ENCODE measurements around the gene TXNL4A.

DNA sequence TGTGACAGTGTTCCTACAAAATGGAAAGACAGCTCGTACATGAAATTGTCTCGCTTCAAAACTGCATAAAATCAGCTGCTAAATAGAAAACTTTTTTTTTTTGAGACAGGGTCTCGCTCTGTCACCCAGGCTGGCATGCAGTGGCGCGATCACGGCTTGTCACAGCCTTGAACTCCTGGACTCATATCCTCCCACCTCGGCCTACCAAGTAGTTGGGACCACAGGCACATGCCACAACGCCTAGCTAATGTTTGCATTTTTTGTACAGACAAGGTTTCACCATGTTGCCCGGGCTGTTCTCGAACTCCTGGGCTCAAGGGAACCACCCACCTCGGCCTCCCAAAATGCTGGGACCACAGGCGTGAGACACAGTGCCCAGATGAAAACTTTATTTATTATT lies 3.2 kb downstream of the TXNL4A start:
- TF ChIP-seq, protein P1, sequence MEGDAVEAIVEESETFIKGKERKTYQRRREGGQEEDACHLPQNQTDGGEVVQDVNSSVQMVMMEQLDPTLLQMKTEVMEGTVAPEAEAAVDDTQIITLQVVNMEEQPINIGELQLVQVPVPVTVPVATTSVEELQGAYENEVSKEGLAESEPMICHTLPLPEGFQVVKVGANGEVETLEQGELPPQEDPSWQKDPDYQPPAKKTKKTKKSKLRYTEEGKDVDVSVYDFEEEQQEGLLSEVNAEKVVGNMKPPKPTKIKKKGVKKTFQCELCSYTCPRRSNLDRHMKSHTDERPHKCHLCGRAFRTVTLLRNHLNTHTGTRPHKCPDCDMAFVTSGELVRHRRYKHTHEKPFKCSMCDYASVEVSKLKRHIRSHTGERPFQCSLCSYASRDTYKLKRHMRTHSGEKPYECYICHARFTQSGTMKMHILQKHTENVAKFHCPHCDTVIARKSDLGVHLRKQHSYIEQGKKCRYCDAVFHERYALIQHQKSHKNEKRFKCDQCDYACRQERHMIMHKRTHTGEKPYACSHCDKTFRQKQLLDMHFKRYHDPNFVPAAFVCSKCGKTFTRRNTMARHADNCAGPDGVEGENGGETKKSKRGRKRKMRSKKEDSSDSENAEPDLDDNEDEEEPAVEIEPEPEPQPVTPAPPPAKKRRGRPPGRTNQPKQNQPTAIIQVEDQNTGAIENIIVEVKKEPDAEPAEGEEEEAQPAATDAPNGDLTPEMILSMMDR (IDR thresholded peaks at IDR 0.05 in 2 of 3, conservative IDR thresholded peaks at IDR 0.05 in 1 of 3; ENCODE audit: borderline replicate concordance in 1 of 3, insufficient read depth in 1 of 3, low read depth in 2 of 3, low read length in 2 of 3) = no peak
- TF ChIP-seq EGR1 (IDR thresholded peaks at IDR 0.05; ENCODE audit: low read depth) = no peak
- no peak for TF ChIP-seq RAD21 (IDR thresholded peaks at IDR 0.05; ENCODE audit: low read depth)
- TF ChIP-seq POLR2A (IDR thresholded peaks at IDR 0.05; ENCODE audit: borderline replicate concordance, extremely low read depth, insufficient read depth, insufficient read length) = no peak
- no peak for TF ChIP-seq TCF7L2 (IDR thresholded peaks at IDR 0.05; ENCODE audit: borderline replicate concordance, extremely low read depth, insufficient read depth, insufficient read length)
- no peak for TF ChIP-seq SIN3A (IDR thresholded peaks at IDR 0.05; ENCODE audit: low read depth)
- TF ChIP-seq ELF1 (IDR thresholded peaks at IDR 0.05; ENCODE audit: borderline replicate concordance, low read depth) = no peak
- TF ChIP-seq EZH2 (IDR thresholded peaks at IDR 0.05) = no peak
- TF ChIP-seq EZH2phosphoT487 (IDR thresholded peaks at IDR 0.05; ENCODE audit: borderline replicate concordance) = no peak
- TF ChIP-seq ZNF274 (IDR thresholded peaks at IDR 0.05; ENCODE audit: low read depth, low read length) = no peak
- TF ChIP-seq, protein P2, sequence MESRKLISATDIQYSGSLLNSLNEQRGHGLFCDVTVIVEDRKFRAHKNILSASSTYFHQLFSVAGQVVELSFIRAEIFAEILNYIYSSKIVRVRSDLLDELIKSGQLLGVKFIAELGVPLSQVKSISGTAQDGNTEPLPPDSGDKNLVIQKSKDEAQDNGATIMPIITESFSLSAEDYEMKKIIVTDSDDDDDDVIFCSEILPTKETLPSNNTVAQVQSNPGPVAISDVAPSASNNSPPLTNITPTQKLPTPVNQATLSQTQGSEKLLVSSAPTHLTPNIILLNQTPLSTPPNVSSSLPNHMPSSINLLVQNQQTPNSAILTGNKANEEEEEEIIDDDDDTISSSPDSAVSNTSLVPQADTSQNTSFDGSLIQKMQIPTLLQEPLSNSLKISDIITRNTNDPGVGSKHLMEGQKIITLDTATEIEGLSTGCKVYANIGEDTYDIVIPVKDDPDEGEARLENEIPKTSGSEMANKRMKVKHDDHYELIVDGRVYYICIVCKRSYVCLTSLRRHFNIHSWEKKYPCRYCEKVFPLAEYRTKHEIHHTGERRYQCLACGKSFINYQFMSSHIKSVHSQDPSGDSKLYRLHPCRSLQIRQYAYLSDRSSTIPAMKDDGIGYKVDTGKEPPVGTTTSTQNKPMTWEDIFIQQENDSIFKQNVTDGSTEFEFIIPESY (IDR thresholded peaks at IDR 0.05; ENCODE audit: extremely low read depth, insufficient replicate concordance, low read length) = no peak
- TF ChIP-seq, protein P3, sequence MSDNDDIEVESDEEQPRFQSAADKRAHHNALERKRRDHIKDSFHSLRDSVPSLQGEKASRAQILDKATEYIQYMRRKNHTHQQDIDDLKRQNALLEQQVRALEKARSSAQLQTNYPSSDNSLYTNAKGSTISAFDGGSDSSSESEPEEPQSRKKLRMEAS (IDR thresholded peaks at IDR 0.05) = no peak
- no peak for TF ChIP-seq POLR2AphosphoS5 (IDR thresholded peaks at IDR 0.05; ENCODE audit: low read depth, low read length)
- no peak for TF ChIP-seq ZFX (IDR thresholded peaks at IDR 0.05)
